T1000 (cell line): ENCODE results near the gene UPK3A.
"Not testable (repeated sequence)": the region's sequence is repeated elsewhere in the genome, so short reads cannot be mapped to it uniquely, and the experiment has no call there.

Experiments
- DNase-seq: peaks from one replicate; lab custom pipeline; 2025; ENCODE audit warnings: mixed read lengths; lab: John Stamatoyannopoulos, UW

The UPK3A gene

DNA sequence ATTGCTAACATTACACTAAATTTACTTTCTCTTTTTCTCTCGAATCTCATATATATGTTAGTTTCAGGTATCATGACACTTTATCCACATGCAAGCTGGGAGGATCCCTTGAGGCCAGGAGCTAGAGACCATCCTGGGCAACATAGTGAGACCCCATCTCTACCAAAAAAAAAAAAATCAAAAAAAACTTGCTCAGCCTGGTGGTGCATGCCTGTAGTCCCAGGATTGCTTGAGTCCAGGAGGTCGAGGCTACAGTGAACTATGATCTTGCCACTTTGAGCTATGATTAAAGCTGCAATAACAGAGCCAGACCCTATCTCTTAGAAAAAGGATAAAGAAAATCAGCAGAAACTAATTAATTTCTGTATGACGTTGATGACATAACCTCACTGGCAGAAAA is 3.7 kb upstream of the UPK3A start:
- no peak for DNase-seq

DNA sequence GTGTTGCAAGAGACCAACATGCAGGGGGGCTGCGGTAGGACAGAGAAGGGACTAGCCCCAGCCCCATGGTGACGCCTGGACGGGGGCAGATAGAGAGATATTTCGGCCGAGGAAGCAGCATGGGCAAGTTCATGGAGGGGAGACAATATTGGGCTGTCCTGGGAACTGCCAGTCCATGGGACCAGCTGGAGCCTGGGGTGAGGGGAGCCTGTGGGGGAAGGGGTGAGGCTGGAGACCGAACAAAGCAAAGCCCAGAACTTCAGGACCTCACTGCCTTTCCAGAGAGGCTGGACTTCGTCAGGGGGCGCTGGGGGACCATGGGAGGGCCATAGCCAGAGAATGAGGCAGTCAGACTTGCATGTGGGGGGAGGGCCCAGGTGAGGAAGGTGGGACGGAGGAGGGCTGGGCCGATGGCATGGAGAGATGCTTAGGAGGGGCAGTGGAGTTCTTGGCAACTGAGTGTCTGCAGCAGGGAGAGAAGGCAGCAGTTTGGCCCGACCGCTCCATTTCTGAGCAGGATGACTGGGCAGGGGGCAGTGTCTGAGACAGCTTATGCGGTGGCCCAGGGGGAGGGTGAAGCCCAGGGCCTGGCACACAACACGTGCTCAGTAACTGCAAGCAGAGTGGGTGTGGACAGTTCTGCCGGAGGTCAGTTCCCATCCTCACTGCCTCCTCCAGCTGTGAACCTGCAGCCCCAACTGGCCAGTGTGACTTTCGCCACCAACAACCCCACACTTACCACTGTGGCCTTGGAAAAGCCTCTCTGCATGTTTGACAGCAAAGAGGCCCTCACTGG is 712 bp downstream of the UPK3A start:
- no peak for DNase-seq

DNA sequence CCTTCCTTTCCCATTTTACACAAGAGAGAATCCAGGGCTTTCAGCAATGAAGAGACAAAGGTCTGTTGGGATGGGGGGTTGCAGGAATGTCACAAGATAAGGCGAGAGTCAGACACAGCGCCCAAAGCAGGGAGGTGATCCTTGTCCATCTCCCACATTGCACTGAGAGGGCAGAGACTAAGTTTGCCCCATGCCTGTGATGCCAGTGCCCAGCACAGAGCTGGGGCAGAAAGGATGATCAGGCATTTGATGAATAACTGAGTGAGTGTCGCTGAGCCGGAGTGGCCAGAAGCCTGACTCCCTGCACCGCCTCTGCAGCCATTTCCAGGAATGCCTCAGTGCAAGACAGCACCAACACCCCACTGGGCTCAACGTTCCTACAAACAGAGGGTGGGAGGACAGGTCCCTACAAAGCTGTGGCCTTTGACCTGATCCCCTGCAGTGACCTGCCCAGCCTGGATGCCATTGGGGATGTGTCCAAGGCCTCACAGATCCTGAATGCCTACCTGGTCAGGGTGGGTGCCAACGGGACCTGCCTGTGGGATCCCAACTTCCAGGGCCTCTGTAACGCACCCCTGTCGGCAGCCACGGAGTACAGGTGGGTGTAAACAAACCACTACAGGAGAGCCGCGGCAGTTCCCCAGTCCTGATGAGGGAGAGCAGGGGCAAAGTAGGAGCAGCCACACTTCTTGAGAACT is 2.3 kb downstream of the UPK3A start:
- DNase-seq = no peak

DNA sequence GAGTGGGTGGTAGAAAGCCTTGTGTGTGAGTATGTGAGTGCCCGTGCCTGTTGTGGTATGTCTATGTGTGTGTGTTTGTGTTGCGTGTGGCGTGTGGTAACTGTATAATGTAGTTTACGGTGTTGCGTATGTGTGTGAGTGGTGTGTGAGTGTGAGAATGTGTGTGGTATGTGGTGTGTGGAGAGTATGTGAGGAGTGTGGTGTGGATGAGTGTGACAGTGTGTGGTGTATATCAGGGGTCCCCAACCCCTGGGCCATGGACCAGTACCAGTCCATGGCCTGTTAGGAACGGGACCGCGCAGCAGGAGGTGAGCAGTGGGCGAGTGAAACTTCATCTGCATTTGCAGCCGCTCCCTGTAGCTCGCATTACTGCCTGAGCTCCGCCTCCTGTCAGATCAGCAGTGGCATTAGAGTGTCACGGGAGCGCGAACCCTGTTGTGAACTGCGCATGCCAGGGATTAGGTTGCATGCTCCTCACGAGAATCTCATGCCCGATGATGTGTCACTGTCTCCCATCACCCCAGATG is 5.7 kb downstream of the UPK3A start:
- DNase-seq = no peak

DNA sequence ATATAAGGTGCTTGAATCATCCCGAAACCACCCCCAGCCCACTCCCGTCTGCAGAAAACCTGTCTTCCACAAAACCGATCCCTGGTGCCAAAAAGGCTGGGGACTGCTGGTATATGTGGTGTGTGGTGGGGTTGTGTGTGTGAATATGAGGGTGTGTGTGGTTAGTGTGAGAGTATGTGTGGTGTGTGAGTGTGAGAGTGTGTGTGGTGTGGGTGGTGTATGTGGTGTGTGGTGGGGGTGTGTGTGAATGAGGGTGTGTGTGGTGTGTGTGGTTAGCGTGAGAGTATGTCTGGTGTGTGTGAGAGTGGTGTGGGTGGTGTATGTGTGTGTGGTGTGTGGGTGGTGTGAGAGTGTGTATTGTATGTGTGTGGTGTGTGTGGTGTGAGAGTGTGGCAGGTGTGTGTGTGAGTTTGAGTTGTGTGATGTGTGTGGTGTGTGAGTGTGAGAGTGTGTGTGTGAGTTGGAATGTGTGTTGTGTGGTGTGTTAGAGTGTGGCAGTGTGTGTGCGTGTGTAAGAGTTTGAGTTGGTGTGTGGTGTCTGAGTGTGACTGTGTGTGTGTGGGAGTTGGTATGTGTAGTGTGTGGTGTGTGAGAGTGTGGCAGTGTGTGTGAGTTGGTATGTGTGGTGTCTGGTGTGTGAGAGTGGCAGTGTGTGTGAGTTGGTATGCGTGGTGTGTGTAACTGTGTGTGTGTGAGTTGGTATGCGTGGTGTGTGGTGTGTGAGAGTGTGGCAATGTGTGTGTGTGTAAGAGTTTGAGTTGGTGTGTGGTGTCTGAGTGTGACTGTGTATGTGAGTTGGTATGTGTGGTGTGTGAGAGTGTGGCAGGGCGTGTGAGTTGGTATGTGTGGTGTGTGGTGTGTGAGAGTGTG is 6.5 kb downstream of the UPK3A start:
- DNase-seq = no peak

DNA sequence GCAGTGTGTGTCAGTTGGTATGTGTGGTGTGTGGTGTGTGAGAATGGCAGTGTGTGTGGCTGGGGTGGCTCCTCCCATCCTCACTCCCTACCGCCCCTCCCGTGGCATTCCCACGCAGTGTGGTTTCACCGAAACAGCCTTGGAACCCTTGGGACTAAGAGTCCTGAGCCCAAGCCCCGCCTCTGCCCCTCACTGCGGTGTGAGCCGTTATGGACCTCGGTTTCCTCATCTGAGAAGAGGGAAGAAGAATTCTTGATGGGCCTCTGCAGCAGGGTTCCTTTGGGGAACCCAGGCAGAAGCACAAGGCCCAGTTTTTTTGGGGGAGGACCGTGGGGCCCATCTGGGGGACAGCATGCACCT is 7.2 kb downstream of the UPK3A start:
- DNase-seq = no peak

DNA sequence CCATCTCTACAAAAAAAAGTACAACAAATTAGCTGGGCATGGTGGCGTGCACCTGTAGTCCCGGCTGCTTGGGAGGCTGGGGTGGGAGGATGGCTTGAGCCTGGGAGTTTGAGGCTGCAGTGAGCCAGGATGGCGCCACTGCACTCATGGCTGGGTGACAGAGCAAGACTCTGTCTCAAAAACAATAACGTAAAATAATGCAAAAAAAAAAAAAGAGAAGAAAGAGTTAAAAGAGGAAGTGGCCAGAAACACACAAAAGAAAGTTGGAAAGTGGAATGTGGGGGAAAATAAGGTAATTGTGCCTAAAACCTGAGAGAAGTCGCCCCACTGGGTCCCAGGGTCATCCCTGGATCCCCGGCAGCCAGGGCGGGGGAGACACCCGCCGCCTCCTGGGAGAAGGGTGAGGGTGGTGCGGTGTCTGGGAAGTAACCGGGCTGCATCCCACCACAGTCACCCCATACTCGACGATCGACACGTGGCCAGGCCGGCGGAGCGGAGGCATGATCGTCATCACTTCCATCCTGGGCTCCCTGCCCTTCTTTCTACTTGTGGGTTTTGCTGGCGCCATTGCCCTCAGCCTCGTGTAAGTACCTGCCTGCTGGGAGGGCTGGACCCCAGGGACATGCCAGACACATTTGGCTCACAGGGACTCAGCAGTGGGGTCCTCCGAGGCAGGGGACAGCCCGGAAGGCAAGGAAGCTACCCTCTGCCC is 8.1 kb downstream of the UPK3A start:
- no peak for DNase-seq

DNA sequence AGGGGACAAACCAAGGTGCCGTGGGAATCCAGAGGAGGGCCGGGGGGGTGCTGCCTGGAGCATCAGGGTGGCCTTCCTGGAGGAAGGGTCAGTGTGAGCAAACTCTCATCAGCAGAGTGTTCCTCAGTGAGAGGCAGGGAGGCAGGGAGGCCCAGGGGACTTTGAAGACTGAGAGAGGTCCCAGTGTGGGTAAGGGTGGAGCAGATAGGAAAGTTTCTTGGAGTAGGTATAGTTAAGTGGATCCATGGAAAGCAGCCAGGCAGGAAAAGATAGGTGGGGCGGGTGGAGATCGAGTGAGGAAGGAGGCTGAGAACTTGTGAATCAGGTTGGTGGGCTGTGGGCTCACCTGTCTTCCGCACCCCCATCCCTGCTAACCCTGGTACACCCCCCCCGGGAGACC is 9.3 kb downstream of the UPK3A start:
- DNase-seq = no peak

DNA sequence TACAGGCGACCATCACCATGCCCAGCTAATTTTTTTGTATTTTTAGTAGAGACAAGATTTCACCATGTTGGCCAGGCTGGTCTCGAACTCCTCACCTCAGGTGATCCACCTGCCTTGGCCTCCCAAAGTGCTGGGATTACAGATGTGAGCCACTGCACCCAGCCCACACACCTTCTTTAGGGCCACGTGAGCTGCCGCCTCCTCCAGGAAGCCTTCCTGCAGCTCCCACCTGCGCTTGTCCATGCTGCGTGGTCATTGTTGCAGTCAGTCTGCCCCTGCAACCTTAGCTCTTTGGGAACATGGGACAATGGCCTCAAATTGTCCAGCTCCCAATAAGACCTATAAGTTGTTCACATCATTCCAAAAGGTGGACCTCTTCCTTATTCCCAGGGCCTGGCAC is 10.3 kb downstream of the UPK3A start:
- DNase-seq = not testable (repeated sequence)

DNA sequence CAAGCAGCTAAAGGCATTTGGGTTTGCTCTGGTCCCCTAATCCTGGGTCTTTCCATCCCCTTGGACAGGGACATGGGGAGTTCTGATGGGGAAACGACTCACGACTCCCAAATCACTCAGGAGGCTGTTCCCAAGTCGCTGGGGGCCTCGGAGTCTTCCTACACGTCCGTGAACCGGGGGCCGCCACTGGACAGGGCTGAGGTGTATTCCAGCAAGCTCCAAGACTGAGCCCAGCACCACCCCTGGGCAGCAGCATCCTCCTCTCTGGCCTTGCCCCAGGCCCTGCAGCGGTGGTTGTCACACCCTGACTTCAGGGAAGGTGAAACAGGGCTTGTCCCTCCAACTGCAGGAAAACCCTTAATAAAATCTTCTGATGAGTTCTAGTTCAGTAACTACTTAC is 10.7 kb downstream of the UPK3A start:
- DNase-seq = no peak

DNA sequence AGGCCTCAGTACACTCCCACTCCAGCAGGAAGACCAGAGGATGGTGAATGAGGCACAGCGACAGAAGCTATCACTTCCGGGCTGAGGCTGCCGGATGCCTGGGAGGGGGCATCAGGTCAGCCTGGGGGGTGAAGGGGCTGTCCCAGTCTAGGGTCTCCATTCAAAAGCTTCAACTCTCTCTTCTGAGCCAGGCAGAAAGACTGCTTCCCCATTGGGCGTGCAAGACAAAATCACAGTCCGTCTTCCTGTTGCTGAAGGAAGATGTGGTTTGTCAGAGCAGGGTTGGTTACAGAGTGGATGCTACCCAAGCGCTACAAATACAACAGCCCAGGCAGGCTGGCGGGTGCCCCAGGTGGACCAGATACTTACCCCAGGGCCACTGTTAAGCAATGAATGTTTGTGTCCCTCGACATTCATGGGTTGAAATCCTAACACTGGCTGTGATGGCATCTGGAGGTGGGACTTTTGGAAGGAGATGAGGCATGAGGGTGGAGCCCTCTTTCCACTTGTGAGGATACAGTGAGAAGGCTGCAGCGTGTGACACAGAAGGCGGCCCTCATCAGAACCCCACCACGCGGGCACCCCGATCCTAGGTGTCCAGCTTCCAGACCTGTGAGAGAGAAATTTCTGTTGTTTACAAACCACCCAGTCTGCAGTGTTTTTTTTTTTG is 12.0 kb downstream of the UPK3A start:
- DNase-seq = no peak

DNA sequence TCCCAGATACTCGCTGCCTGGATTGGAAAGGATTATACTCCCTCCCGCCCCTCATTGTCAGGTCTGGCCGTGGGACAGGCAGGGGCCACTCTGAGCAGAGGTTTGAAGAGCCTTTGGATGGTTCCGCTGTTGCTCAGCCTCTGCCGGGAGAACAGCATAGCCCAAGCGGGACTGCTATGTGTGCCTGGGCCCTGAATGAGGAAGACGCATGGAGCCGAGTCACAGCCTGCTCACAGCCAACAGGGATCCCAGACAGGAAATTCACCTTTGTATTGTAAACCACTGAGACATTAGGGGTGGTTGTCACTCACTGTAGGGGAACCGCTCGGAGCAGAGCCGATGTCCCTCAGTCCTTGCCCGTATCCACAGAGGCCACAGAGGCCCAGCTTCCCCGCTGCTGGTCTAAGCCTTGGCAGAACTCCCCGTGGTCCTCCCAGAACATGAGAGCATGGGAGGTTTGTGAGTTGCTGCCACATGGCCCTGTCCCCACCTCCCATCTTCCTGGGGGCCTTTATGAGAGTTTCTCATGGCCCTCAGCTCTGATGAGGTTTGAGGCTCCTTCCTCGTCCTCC is 14.3 kb downstream of the UPK3A start:
- DNase-seq = no peak

DNA sequence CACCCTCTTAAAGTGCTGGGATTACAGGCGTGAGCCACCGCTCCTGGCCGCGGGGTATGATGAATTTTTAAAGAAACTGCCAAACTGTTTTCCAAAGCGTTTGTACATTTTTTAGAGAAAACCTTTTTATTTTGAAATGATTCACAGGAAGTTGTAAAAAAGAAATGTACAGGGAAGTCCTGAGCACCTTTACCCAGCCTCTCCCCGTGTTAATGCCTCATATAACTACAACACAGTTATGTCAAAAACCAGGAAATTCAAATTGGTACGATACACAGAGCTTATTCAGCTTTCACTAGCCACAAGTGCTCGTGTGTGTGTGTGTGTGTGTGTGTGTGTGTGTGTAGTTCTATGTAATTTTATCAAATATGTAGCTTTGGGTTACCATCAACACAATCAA is 18.0 kb downstream of the UPK3A start:
- no peak for DNase-seq

DNA sequence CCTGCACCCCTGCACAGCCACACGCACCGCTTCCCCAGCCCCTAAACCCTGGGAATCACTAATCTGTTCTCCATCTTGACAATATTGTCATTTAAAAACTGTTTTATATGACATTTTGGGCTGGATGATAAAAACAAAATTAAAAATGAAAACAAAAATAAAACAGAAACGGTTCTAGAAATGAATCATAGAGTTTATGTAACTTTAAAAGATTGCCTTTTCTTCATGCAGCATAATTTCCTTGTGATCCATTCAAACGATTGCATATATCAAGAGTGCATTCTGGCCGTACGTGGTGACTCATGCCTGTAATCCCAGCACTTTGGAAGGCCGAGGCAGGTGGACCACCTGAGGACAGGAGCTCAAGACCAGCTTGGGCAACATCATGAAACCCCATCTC is 18.4 kb downstream of the UPK3A start:
- no peak for DNase-seq

DNA sequence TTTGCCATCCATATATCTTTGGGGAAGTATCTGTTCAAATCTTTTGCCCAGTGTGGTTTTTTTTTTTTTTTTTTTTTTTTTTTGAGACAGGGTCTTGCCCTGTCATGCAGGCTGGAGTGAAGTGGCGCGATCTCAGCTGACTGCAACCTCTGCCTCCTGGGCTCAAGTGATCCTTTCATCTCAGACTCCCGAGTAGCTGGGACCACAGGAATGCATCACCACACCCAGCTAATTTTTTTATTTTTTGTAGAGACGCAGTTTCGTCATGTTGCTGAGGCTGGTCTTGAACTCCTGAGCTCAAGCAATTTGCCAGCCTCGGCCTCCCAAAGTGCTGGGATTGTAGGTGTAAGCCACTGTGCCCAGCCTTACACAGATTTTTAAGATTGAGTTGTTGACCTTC is 20.2 kb downstream of the UPK3A start:
- DNase-seq = no peak

DNA sequence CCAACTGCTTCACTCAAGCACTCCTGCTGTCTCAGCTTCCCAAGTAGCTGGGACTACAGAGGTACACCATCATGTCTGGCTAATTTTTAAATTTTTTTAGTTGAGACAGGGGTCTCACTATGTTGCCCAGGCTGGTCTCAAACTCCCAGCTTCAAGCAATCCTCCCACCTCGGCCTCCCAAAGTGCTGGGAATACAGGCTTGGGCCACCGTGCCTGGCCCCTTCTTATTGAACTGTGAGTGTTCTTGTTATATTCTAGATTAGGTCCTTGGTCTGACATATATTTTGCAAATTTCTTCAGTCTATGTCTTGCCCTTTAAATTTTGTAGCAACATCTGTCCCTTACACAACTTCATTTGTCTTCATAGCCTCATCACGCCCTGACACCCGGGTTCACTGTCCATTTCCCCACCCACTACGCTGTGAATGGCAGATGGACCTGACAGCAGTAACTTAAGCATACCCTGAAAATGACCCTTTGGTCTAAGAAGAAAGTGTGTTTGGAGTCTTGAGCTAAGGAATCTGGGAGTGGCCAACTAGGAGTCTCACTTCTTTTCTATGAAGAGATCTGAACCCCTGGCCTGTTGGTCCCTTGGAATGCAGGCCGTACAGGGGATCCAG is 20.8 kb downstream of the UPK3A start:
- no peak for DNase-seq

DNA sequence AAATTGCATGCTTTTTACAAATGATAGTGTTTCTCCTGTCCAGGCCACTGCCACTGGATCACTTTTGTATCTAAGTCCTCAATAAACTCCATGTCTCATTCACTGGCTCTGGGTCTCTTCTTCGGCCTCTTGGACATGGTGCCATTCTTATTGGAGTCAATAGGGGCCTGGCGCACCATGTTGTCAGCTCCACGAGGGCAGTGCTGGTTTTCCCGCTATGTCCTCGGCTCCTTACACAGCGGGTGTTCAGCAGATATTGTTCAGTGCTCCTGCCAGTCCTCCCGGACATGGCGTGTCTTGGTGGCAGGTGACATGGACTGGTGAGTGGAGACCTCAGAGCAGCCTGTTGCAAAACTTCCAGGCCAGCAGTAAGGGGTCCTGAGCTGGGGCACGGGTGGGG is 21.4 kb downstream of the UPK3A start:
- no peak for DNase-seq

DNA sequence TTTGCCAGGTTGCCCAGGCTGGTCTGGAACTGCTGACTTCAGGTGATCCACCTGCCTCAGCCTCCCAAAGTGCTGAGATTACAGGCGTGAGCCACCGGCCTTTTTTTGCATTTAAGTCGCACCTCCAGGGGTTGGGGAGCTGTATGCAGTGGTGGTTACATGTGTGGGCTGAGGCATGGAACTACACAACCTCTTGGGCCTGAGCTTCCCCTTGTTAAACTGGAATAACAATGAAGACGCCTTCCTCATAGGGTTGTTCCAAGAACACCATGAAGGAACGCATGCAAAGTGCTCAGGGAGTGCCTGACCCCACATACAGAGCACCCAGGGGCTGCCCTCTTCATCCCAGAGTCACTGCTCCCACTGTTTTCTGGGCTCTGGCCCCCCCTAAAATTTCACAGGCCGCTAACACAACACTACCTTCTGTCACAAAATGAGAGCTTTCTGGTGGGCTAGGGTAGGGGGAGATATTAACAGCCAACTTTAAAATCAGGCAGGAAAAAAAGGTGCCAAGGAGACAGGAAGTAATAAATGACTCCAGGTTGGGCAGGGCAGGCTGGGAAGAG is 23.7 kb downstream of the UPK3A start:
- no peak for DNase-seq

DNA sequence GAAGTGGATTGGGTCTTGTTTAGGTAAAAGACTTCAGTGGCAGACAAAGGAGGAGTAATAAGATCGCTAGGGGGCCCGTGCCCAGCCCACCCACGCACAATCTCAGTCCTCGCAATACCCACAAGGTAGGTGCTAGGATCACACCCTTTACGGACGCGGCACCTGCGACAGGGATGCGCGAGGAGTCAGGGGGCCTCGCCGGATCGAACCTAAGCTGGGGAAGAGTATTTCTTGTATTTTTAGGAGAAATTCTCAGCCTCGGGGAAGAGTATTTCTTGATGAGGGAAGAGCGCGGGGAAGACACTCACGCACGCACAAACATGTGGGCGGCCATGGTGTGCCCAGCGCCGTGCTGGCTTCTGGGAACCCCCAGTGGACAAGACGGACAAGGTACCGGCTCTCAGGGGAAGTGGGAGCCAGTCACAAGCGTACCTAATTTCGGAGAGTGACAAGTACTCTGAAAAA is 24.2 kb downstream of the UPK3A start:
- no peak for DNase-seq
